A673 (cell line): ENCODE data around the gene KLK15. TPM values are rescaled to one million over a fixed set of nuclear protein-coding genes. Genes with fewer than 3 reads are reported as not detected.

Source experiments
- BruUV-seq: library from RNA; stranded (reverse); fragments of 400-500 nt; replicated peaks from 2 replicates; lab custom pipeline; 2021; lab: Mats Ljungman, UMichigan
- CTCF ChIA-PET: fragments of 300-600 bp; sonication (Branson Sonifier 250); formaldehyde crosslinking; loops from one replicate; lab custom pipeline; 2022; ENCODE audit warnings: antibody characterized with exemption; lab: Charles Lee
- POLR2A ChIA-PET: fragments of 300-600 bp; sonication (Branson Sonifier 250); formaldehyde crosslinking; loops from one replicate; lab custom pipeline; 2022; ENCODE audit warnings: antibody characterized with exemption; ENCODE audit not compliant: low non-redundant PET; lab: Charles Lee
- DNase-seq: peaks from one replicate; pipeline ENCODE4 v3.0.0-alpha.2; 2015; ENCODE audit warnings: low spot score
- H3K27ac ChIP-seq: fragments of 200-600 bp; sonication (generic); 2 replicates; pipeline ENCODE4 v1.5.1; 2016; ENCODE audit warnings: mixed run types, low read depth, mild to moderate bottlenecking, mixed read lengths, antibody characterized with exemption, low read length; ENCODE audit not compliant: poor library complexity, severe bottlenecking
- H3K27me3 ChIP-seq: fragments of 200-600 bp; sonication (generic); replicated peaks from 2 replicates; pipeline ENCODE4 v1.6.1; 2017; ENCODE audit warnings: mixed run types, low read depth, mild to moderate bottlenecking, mixed read lengths, antibody characterized with exemption, low read length; ENCODE audit not compliant: insufficient read depth, poor library complexity
- H3K36me3 ChIP-seq: fragments of 200-600 bp; sonication (generic); 2 replicates; pipeline ENCODE4 v1.6.1; 2016; ENCODE audit warnings: mixed run types, mild to moderate bottlenecking, mixed read lengths, antibody characterized with exemption, low read length; ENCODE audit not compliant: insufficient read depth, poor library complexity, severe bottlenecking
- H3K4me1 ChIP-seq: fragments of 200-600 bp; sonication (generic); 2 replicates; pipeline ENCODE4 v1.6.1; 2017; ENCODE audit warnings: mixed run types, mild to moderate bottlenecking, mixed read lengths, antibody characterized with exemption, low read length; ENCODE audit not compliant: insufficient read depth, poor library complexity, severe bottlenecking
- H3K4me3 ChIP-seq: fragments of 200-600 bp; sonication (generic); 2 replicates; pipeline ENCODE4 v1.5.1; 2016; ENCODE audit warnings: low read depth, mixed run types, mild to moderate bottlenecking, mixed read lengths, low read length; ENCODE audit not compliant: poor library complexity, severe bottlenecking
- H3K9me3 ChIP-seq: fragments of 200-600 bp; sonication (generic); 2 replicates; pipeline ENCODE4 v1.6.1; 2016; ENCODE audit warnings: mixed run types, low read depth, mild to moderate bottlenecking, mixed read lengths, antibody characterized with exemption, low read length; ENCODE audit not compliant: poor library complexity, severe bottlenecking
- CTCF ChIP-seq: fragments of 300-800, 200-600 bp; sonication (generic); conservative IDR thresholded peaks from 2 replicates; pipeline ENCODE4 v1.5.1; 2017; ENCODE audit warnings: low read depth, mild to moderate bottlenecking, antibody characterized with exemption, low read length, moderate library complexity, mixed read lengths
- EZH2 ChIP-seq: fragments of 200-600 bp; sonication (generic); IDR thresholded peaks from 2 replicates; pipeline ENCODE4 v1.6.1; 2017; ENCODE audit warnings: borderline replicate concordance, low read depth, mild to moderate bottlenecking, mixed read lengths, antibody characterized with exemption, low read length; ENCODE audit not compliant: poor library complexity, severe bottlenecking
- intact Hi-C: fragments of 100-400 bp; cut with micrococcal nuclease; formaldehyde crosslinking; loops from one replicate; pipeline ENCODE4 v1.10.0; 2022; ENCODE audit not compliant: unreplicated experiment
- total RNA-seq: library from RNA; stranded (reverse); gene quantifications from 2 replicates; pipeline ENCODE4 v1.2.3, GENCODE V29; 2021

Gene KLK15
- total RNA-seq, 1 experiment from 2014 or later = not detected

- Histone ChIP-seq H3K4me1 (no peaks in the 10 kb centered on the region), H3K9me3 (no peaks in the 10 kb centered on the region), H3K4me3 (no peak overlapping the region), H3K36me3 (no peaks in the 10 kb centered on the region), H3K27ac (no peak overlapping the region), H3K27me3 (peaks cover 7% of the 10 kb centered on the region)
- no peak for TF ChIP-seq EZH2
- no peak for TF ChIP-seq CTCF
- ChIA-PET CTCF (no interaction called here), POLR2A (no interaction called here)
- intact Hi-C loops = no loop called here
- BruUV-seq = no TSS peak
- DNase-seq = no peak
Observed at GRCh38 chr19:50819636-50820035, 13.7 kb downstream of the KLK15 start.

DNA sequence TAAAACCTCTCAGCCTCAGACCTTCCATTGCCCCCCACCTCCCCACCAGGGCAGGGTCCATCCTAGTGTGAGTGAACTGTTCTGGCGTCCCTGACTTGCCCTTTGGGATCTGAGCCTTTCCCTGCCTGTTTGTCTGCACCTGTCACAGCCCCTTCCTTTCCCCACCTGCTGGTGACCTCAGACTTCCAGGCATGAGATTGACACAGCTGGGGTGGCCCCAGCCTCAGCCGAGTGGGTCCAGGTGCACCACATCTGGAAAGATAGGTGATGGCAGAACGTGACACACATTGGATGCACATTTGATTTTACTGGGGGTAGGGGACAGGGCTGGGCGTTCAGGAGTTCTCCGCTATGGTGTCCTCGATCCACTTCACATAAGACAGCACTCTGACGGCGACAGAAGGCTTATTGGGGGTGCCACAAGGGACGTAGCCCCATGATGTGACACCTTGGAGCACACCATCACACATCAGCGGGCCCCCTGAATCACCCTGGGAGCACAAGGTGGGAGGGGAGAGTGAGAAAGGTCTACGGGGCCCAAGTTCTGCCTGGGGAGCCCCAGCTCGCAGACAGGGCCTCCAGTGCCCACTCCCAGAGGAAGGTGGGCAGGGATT is 14.4 kb downstream of the KLK15 start:
- TF ChIP-seq EZH2 (no peak), CTCF (no peak)
- BruUV-seq = no TSS peak
- ChIA-PET POLR2A (no interaction called here), CTCF (no interaction called here)
- H3K4me3 ChIP-seq = no peak overlapping the region
- no peak for DNase-seq
- no peak overlapping the region for H3K27ac ChIP-seq
- H3K9me3 ChIP-seq = no peaks in the 10 kb centered on the region
- H3K36me3 ChIP-seq = no peaks in the 10 kb centered on the region
- peaks cover 7% of the 10 kb centered on the region for H3K27me3 ChIP-seq
- no peaks in the 10 kb centered on the region for H3K4me1 ChIP-seq
- intact Hi-C loops = no loop called here

GRCh38 chr19:50817941-50818858 is 15.2 kb downstream of the KLK15 start:
- CTCF ChIA-PET = no interaction called here
- H3K27ac ChIP-seq = no peak overlapping the region

More at GRCh38 chr19:50817941-50818858, 15.2 kb downstream of the KLK15 start:
- POLR2A ChIA-PET = no interaction called here
- Histone ChIP-seq H3K27me3 (peaks cover 7% of the 10 kb centered on the region), H3K36me3 (no peaks in the 10 kb centered on the region), H3K4me3 (peak overlapping the region; percentile 46), H3K9me3 (no peaks in the 10 kb centered on the region), H3K4me1 (no peaks in the 10 kb centered on the region)
- TF ChIP-seq EZH2 = no peak
- TF ChIP-seq CTCF = no peak
- BruUV-seq = no TSS peak
- intact Hi-C loops = no loop called here
- peak; percentile 53 for DNase-seq
